Measurements from ENCODE around the gene KRT80.

KRT80 gene

DNA sequence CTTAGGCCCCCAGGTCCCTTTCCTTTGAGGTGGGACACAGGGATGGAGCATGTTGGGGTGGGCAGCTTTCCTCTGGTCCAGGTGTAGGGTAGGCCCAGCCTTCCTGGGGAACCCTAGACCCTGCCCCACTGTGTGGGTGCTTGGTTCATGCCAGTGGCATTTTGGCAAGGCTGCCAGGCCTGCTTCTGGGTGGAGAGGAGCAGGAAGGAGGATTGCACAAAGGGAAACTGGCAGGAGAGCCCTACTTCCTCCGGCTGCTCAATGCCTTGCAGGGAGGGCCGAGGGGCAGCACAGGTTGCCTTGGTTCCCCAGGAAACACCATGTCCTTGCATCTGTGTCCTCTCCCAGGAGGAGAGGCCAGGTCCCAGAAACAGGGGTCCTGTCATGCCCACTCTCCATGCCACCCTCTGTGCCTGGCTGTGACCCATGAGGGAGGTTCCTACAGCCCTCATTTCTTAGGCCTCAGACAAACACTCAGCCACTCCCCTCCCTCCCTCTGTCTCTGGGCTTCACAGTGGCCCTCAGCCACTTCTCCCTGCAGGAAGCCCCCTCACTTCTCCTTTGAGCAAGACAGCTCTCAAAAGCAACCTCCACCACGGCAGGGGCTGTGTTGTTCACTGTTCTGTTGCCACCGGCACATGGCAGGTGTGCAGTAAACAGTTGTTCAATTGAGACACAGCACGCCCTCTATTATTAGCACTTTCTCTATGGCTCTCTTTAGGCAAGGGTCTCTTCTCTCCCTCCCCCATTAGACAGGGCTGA is 6.8 kb upstream of the KRT80 start:
- no peak for DNase-seq (ENCODE audit: low read depth in 2 of 2)

DNA sequence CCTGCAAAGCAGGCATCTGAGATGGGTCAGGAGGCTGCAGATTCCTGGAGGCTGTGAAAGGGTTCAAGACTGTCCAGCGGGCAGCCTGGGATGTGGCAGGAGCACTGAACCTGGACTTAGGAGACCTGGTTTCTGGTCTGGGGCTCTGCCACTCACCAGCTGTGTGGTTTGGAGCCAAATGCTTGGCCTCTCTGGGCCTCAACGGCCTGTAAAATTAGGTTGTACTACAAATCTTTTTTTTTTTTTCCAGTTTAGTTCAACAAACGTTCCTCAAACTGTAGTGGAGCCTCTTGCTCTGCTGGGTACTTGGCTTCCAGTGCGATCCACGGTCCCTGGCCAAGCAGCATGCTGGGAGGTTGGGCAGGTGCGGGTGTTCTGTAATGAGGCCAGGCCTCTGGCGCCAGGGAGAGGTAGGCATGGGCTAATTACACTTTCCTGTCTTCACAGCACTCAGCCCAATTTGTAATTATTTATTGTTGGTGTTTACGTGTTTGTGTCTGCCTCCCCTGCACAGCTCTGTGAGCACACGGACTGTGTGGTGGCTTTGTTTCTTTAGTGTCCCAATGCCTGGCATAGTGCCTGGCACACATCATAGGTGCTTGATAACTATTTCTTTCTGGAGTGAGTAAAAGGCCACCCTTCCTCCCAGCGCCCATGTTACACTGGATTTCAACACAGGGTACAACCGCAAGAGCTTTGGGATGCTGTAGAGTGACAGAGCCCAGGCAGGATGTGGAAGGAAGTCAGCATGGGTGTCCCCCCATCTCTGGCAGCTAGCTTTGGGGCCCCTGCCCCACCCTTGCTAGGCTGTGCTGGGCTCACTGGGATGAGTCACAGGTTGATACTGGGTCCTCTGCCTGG is 5.8 kb upstream of the KRT80 start:
- no peak for DNase-seq (ENCODE audit: low read depth in 2 of 2)

DNA sequence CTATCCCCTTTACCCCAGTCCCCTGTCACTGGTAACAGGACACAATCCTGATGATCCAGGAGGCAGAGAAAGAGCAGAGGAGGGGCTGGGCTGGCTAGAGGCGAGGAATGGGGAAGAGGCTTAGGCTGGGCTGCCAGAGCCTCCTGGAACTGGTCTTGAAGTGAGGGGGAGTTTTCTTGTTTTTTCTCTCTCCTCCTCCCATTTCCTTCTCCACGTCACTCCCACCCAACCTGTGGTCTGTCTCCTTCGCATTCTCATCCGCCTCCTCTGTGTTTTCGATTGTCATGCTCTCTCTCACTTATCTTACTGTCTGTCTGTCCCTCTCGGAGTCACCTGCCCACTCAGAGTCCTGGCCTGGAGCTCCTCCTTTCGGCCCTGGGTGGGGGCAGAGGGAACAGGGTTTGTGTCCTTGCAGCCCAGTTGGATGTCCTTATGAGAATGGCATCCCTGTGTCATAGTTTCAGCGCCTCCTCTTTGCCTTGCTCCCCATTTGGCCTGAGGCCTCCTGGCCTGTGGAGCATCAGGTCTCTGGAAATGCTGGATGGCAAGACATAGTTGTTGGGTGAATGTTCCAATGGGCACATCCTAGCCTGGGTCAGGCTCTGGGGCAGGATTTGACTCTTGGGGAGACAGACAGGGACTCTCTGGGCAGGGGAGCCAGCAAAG is 3.4 kb upstream of the KRT80 start:
- DNase-seq (ENCODE audit: low read depth in 2 of 2) = no peak

DNA sequence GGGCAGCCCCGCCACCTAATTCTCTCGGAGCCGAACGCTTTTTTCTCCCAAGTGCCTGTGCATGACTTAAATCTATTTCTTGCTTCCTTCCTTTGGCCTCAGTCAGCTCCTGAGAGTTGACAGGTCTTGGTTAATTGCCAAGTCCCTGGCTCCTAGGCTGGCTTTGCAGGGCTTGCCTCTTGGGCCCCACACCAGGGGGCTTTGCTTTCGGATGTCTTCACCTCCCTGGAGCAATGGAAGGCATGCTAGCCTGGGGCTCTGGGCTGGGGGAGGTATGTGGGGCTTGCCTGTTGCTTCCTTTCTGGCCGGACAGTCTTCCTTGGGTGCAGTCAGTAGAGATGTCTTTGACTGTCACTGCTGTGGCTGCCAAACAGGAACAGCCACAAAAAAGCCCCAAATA is 2.2 kb upstream of the KRT80 start:
- DNase-seq (ENCODE audit: low read depth in 2 of 2) = no peak

DNA sequence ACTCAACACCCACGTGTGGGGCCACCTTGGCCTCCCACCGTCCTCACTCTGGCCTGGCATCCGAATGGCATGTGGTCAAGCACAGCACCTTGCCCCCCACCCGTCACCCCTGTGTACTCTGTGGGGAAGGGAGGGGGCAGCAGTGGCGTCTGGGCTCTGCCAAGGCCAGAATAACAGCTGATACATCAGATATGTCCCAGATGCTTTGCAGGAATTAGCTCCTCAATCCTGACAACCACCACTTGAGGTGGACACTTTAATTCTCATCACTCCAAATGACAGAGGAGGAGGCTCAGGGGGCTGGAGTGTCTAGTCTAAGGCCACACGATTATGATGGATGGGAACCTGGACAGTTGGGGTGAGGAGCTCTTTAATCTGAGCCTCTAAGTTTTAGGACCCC is 1.7 kb upstream of the KRT80 start:
- no peak for DNase-seq (ENCODE audit: low read depth in 2 of 2)

DNA sequence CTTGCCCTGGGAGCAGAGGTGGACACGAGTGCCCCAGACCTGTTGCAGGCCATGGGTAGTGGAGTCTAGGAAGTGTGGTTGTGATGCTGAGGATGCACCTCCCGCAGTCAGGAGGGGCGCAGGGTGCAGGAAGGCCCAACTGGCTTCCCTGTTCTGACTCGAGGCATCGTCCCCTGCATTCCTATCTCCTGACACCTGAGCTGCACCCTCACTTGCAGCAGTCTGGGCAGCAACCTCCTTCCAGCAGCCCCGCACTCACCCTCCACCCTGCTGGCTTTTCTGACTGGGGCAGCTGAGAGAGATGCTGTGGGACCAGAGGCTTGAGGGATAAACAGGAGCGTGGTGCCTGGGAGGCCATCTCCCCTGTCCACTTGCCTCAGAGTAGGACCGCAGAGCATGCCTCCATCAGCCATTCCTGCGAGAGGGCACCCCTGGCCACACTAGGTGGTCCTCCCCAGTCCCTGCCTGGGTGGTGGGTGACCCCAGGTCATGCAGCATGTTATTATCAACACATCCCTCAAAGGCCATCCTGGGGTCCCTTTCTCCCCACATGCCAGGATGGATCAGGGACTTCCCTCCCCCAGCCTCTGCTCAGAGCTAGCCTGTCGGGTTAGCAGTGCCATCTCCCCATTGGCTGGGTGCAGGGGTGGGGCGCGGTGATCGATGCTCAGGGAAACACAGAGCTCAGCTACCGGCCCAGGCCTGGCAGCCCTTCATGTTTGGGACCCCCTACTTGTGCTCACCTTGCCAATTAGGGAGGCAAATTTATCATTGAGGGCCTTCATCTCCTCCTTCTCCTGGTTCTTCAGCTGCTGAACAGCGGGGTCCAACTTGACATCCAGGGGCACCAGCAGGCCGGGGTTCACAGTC is 719 bp downstream of the KRT80 start:
- DNase-seq (ENCODE audit: low read depth in 2 of 2) = no peak

DNA sequence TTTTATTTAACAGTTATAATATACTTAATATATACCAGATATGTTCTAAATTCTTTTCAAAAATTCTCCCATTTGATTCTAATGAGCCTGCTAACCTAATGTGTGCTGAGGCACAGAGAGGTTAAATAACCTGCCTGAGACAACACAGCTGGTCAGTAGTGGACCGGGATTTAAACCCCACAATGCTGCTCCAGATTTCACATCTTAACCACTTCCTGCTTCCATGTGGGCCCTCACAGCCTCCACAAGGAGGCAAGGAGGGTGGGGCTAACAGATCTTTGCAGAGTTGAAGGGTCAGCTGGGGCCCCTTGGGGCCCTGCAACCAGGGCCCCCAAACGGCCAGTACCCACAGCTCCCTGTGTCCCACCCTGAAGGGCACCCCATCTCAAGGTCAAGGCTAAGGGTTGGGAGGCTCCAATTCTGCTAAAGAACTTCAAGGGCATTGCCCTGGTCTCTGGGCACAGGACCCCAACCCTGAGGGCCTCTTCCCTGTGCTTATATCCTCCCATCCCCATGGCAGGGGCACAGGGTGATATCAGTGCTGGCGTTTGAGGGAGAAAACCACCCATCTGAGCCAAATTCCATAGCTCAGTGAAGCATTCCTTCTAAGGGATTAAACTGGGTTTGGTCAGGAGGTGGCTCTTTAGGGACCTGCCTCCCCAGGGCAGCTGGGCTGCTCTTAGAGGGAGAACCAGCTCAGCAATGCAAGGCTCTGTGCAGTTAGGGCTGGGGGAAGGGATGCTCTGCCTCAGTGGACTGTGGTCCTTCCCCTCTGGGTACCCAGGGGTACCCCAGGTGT is 2.2 kb downstream of the KRT80 start:
- DNase-seq (ENCODE audit: low read depth in 2 of 2) = no peak

DNA sequence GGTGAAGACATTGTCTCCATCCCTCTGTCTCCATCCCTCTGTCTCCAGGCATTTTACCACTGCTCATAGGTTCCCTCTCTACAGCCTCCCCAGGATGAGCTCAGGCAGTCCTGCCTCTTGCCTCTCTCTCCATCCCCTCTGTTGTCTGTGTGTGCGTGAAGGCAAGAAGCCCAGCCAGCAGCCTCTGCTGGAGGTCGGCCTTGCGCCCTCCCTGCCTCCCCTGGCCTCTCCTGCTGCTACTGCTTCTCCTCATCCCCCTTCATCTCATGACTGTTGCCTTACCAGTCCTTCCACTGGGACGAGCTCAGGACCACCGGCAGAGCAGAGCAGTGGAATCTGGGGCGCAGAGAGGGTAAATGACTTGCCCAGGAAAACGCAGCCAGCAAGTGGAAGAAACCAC is 3.2 kb downstream of the KRT80 start:
- no peak for DNase-seq (ENCODE audit: low read depth in 2 of 2)

DNA sequence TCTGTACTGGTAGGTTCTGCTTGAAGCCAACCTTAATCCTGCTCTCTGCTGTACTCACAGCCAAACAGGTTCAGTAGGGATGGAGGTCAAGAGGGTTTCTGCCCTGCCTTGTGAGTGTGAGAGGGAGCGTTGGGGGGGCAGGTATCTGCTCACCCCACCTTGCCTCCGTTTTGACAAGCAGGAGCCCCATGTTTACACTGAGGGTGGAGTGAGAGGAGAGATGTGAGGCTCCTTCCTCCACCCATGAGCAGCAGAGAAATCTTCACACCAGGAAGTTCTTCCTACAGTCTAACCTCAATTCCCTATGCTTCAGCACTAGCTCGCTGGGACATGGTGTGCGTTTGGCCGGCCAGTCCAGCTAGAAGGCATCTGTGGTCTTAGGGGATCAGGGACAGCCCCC is 4.2 kb downstream of the KRT80 start:
- no peak for DNase-seq (ENCODE audit: low read depth in 2 of 2)

DNA sequence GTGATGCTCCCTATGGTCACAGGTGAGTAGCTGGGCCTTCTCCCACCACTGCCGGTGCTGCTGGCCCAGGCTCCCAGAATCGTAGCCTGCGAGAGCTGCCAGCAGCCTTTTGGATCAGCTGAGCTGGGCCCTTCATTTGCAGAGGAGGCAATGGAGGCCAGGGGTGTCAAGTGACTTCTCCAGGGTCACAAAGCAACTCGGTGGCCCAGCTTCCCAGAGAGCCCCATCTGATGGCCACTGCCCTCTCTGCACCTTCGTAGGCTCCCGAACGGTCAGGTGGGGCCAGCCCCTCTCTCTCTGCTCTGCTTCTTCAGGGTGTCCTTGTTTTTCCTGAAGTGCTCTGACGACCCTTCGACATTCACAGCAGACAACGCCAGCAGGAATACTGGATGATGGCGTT is 4.6 kb downstream of the KRT80 start:
- no peak for DNase-seq (ENCODE audit: low read depth in 2 of 2)

DNA sequence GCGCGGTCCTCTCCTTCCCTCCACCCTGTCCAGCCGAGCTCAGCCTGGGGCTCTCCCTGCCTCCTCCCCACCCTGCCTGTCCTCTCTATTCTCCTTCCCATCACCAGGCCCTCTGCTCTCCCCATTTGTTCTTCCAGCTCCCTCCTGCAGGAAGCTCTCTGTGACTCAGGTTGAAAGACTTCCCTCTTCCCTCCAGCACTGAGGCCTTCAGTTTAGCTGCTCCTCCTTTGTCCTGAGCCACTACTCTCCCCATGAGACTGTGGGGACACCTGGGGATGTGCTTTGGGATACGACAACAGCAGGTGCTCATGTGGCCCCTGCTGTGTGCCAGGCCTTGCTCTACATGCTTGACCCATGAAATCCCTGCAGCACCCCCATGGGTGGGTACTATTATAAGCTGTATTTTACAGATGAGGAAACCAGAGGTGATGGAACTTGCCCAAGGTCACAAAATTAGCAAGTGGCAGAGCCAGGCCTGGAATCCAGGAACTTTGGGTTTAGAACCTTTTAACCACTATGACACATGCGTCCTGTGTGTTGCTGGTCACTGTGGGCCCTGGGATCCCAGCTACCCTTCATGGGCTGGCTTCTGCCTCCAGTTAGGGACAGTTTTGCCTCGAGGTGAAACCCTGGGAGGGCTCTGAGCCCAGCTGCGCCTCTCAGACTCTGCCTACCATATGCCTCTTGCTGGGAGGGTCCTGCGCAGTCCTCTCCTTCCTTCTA is 5.5 kb downstream of the KRT80 start:
- DNase-seq (ENCODE audit: low read depth in 2 of 2) = no peak

DNA sequence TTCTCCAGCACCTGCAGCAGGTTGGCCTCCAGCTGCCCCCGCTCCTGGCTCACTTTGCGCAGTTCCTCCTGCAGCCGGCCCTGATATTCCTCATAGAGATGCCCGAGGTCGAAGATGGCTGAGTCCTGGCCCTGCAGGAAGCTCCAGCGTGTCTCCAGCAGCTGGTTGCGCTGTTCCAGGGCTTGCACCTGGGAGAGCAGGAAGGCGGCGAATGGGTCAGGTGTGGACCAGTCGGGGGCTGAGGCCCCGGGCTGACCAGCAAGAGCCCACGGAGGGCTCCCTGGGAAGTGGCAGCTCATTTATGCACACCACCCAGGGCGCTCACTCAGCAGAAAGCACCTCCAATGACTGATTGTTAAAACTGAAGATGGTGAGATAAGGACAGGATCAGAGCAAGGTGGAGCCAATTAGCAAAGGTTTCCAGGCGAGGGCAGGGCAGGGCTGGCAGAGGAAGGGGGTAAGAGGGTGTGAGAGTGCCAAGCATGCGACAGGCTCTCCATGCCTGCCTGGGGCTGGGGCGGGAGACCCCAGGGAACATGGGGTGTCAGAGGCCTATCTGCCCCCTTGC is 6.3 kb downstream of the KRT80 start:
- DNase-seq (ENCODE audit: low read depth in 2 of 2) = no peak

DNA sequence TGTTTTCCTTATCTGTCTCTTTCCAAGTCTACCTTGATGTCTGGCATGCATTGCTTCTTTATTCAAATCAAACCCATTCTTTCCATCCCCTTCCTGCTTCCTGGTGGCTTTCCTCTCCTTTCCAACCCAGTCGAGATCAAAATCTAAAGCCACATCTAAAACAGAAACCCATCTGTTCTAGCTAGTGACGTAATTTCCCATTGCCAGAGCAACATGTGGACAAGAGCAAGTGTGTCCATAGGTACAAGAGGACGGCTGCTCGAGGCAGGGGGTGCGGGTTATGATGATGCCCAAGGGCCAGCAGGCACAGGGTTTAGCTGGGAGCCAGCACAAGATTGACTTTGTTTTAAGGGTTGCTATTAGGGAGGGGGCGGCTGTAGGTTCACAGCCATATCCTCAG is 7.0 kb downstream of the KRT80 start:
- DNase-seq (ENCODE audit: low read depth in 2 of 2) = no peak

DNA sequence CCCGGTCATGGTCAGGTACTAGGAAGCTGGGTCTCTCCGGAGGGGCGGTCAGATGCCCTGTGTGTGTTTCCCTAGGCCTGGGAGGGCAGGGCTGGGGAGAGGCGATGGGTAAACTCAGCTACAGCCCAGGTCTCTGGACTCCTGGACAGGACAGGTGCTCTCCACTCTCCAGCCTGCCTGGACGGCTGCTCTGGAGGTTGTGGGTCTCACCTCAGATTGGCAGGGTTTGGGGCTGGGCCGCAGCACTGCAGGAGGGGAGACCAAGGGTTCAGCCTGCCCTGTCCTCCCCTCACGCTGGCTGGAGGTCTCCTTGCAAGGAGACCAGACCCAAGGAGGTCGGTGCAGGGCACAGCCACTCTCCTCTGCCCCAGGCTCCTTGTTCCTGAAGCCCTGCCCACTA is 7.8 kb downstream of the KRT80 start:
- no peak for DNase-seq (ENCODE audit: low read depth in 2 of 2)

DNA sequence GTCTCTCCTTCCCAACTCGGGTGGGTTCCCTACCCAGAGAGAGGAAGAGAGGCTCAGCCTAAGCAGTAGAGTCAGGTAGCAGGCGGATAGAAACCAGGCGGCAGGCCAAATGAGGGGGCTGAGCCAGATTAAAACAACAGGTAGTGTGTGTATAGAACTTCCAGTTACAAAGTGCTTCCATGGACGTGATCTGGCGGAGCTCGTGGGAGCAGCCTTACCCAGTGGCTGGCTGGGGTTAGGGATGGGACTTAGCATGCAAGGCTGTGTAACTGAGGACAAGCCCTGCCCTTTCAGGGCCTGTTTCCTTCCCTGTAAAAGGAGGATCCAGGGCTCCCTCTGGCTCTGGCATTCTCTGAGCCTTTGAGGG is 8.3 kb downstream of the KRT80 start:
- no peak for DNase-seq (ENCODE audit: low read depth in 2 of 2)

DNA sequence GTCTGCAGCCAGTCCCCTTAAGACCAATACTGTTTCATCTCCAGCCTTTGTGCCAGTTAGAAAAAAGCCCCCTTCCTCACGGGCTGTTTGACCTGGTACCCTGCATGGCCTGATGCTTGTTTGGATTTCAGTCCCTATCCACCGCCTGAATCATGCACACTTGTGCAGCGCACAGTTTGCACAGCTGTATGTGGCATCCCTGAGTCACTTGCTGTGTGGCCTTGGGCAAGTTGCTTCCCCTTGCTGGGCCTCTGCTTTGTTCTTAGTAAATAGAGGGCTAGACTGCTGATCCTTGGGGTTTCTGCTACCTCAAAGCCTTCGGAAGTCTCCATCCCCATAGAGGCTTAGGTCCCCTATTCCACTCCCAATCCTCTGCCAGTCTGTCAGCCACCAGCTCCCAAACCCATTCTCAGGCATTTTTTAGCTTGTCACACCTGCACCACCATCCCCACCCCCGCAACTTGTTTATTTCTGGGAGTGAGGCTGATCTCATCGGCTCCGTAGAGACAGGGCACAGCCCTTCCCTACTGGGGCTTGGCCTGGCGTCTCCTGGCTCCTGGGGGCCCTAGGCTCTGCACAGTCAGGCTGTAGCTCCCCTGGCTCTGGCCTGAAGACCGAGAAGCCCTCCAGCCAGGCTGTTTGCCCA is 8.8 kb downstream of the KRT80 start:
- DNase-seq (ENCODE audit: low read depth in 2 of 2) = no peak

DNA sequence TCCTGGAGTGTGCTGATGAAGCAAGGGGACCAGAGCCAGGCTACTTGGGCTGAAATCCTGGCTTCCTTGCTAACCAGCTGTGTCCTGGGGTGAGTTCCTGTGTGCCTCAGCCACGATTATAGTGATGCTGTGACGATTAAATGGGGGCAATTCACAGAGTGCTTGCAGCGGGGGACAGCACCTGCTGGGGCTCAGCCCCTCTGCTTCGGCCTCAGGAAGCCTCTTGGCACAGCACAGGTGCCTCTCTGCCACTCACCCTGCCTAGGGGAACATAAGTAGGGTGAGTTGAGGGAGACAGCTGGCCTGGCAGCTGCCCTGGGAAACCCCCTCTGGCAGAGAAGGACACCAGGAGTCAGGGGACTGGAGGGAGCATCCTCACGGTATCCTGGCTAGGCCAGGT is 9.4 kb downstream of the KRT80 start:
- no peak for DNase-seq (ENCODE audit: low read depth in 2 of 2)

DNA sequence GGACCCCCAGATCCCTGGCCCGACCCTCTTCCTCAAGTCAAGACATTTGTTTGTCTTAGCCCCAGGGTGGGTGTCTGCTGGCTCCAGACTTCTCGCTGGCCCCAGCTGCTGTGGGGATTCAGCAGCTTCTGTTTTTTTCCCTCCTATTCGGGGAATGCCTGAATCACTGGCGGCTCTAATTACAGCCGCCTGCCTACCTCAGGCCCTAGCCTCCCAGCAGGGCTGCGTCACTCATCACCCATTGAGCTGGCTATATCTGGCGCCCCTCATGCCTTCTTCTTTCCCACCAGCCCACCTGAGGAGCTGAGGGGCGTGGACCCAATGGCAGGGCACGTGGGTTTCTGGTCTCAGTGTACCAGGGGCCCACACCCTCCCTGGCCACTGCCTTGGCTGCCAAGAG is 10.1 kb downstream of the KRT80 start:
- DNase-seq (ENCODE audit: low read depth in 2 of 2) = no peak

DNA sequence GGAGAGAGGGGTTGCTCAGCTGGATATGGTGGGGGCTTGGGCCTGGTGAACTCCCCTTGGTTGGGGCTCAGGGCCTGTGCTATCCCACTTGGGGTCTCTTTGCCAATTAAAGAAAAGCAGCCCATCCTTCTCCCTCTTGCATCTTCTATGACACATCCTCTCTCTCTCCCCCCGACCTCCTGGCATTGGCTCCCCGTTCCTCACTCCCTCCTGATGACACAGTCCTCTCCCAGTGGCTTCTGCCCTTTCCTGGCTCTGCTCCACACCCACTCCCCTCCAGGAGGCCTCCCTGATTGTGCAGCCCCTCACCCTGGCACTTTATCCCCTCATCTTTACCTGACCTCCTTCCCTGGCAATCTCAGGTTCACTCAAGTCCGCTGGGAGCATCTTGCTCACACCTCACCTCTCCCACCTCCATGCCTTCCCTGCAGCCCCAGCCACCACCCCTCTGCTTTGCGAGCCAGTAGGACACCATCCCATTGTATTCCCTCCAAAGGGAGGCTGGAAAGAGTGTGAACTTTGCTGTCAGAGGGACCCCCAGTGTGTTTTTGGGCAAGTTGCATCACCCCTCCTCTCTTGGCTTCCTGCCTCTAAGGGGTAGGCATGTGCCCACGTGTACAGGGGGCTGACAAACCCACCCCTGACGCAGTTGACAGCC is 10.7 kb downstream of the KRT80 start:
- DNase-seq (ENCODE audit: low read depth in 2 of 2) = no peak
